H1 (cell line): ENCODE results near the gene C3orf18. TPM values are rescaled to one million over a fixed set of nuclear protein-coding genes. Genes with fewer than 3 reads are reported as not detected.

Source experiments
- CTCF ChIA-PET: fragments of 300-600 bp; sonication (Branson Sonifier 250); formaldehyde crosslinking; loops from one replicate; lab custom pipeline; 2021; ENCODE audit not compliant: partially characterized antibody; lab: Charles Lee
- POLR2A ChIA-PET: fragments of 300-600 bp; sonication (Branson Sonifier 250); formaldehyde crosslinking; loops from one replicate; lab custom pipeline; 2021; ENCODE audit warnings: inconsistent platforms; ENCODE audit not compliant: partially characterized antibody; lab: Charles Lee
- DNase-seq, 2 experiments: peaks; one replicate each; pipeline versions ENCODE4 v3.0.0 to v3.0.0-alpha.2; 2010 to 2022; ENCODE audit warnings: low spot score in 2 of 2, low read depth in 1 of 2, mixed read lengths in 1 of 2
- FAIRE-seq: peaks from 2 replicates; lab custom pipeline; 2011; peaks lifted over from hg19 to GRCh38; lab: Jason Lieb, UNC
- H2AFZ ChIP-seq: 2 replicates; pipeline ENCODE4 v1.8.1; 2012; ENCODE audit warnings: low read length, inconsistent platforms
- H2AK5ac ChIP-seq: 2 replicates; pipeline ENCODE4 v1.6.1; 2013; ENCODE audit warnings: low read depth, low read length
- H2BK120ac ChIP-seq: replicated peaks from 2 replicates; pipeline ENCODE3; 2013; ENCODE audit warnings: low read depth, low read length, inconsistent platforms
- H2BK12ac ChIP-seq: 2 replicates; pipeline ENCODE4 v1.6.1; 2013; ENCODE audit warnings: low read depth, low read length
- H2BK15ac ChIP-seq: 2 replicates; pipeline ENCODE4 v1.6.1; 2013; ENCODE audit warnings: low read length
- H2BK20ac ChIP-seq: 2 replicates; pipeline ENCODE4 v1.6.1; 2013; ENCODE audit warnings: low read length
- H2BK5ac ChIP-seq: 2 replicates; pipeline ENCODE4 v1.6.1; 2013; ENCODE audit warnings: low read depth, low read length
- H3K14ac ChIP-seq: 2 replicates; pipeline ENCODE4 v1.6.1; 2013; ENCODE audit warnings: inconsistent platforms; ENCODE audit not compliant: insufficient read length
- H3K18ac ChIP-seq: 2 replicates; pipeline ENCODE4 v1.6.1; 2013; ENCODE audit warnings: low read length; ENCODE audit errors: extremely low read depth
- H3K23ac ChIP-seq: 2 replicates; pipeline ENCODE4 v1.6.1; 2013; ENCODE audit warnings: inconsistent platforms; ENCODE audit not compliant: insufficient read length
- H3K23me2 ChIP-seq: 2 replicates; pipeline ENCODE4 v1.6.1; 2013; ENCODE audit warnings: low read depth, low read length
- H3K27ac ChIP-seq: 2 replicates; pipeline ENCODE4 v1.6.1; 2011; ENCODE audit warnings: low read depth, low read length, inconsistent platforms
- H3K27me3 ChIP-seq, 4 experiments: replicated peaks in 1 of 4; 1 replicate in 1 of 4; 2 replicates in 3 of 4; pipeline versions ENCODE4 v1.6.1 to v1.8.1; 2011 to 2013; ENCODE audit warnings: low read length in 3 of 4, mild to moderate bottlenecking in 3 of 4, inconsistent platforms in 2 of 4, mixed read lengths in 2 of 4, moderate library complexity in 1 of 4; ENCODE audit not compliant: control insufficient read depth in 3 of 4, insufficient read depth in 3 of 4; ENCODE audit errors: extremely low read depth in 1 of 4
- H3K36me3 ChIP-seq, 4 experiments: 2 replicates each; pipeline versions ENCODE4 v1.6.1 to v1.8.1; 2011 to 2013; ENCODE audit warnings: mild to moderate bottlenecking in 4 of 4, low read length in 3 of 4, moderate library complexity in 2 of 4, control low read depth in 1 of 4, inconsistent platforms in 1 of 4; ENCODE audit not compliant: insufficient read depth in 4 of 4, control insufficient read depth in 2 of 4
- H3K4ac ChIP-seq: replicated peaks from 2 replicates; pipeline ENCODE3; 2013; ENCODE audit warnings: low read length, low read depth, mixed read lengths, inconsistent platforms; ENCODE audit not compliant: insufficient read length
- H3K4me1 ChIP-seq, 4 experiments: replicated peaks in 1 of 4; 1 replicate in 1 of 4; 2 replicates in 3 of 4; pipeline versions ENCODE4 v1.6.1 to v1.8.1; 2011 to 2013; ENCODE audit warnings: low read length in 3 of 4, inconsistent platforms in 2 of 4, mixed read lengths in 1 of 4; ENCODE audit not compliant: insufficient read depth in 4 of 4, control insufficient read depth in 3 of 4
- H3K4me2 ChIP-seq, 2 experiments: 2 replicates each; pipeline versions ENCODE4 v1.6.1 to v1.8.1; 2011 to 2013; ENCODE audit warnings: low read depth in 2 of 2, low read length in 2 of 2, control low read depth in 1 of 2, inconsistent platforms in 1 of 2, mild to moderate bottlenecking in 1 of 2; ENCODE audit not compliant: insufficient read depth in 1 of 2
- H3K4me3 ChIP-seq, 4 experiments: fragments of 200-600, 300-600 bp in 1 of 4; sonication (generic), shearing (Covaris generic), sonication (Bioruptor Twin) in 1 of 4; 2 replicates each; pipeline versions ENCODE4 v1.5.1 to v1.8.1; 2011 to 2016; ENCODE audit warnings: low read length in 4 of 4, low read depth in 3 of 4, control low read depth in 2 of 4, inconsistent platforms in 2 of 4, mild to moderate bottlenecking in 2 of 4, mixed read lengths in 1 of 4, moderate library complexity in 1 of 4; ENCODE audit not compliant: insufficient read depth in 2 of 4; ENCODE audit errors: extremely low read depth in 1 of 4
- H3K56ac ChIP-seq: replicated peaks from 2 replicates; pipeline ENCODE3; 2013; ENCODE audit warnings: low read depth, mild to moderate bottlenecking, mixed read lengths, low read length, inconsistent platforms; ENCODE audit not compliant: insufficient read length
- H3K79me1 ChIP-seq: 2 replicates; pipeline ENCODE4 v1.6.1; 2013; ENCODE audit warnings: low read depth, low read length, control low read depth
- H3K79me2 ChIP-seq, 2 experiments: 2 replicates each; pipeline versions ENCODE4 v1.6.1 to v1.8.1; 2012 to 2013; ENCODE audit warnings: low read length in 2 of 2, mild to moderate bottlenecking in 2 of 2, inconsistent platforms in 1 of 2; ENCODE audit not compliant: insufficient read depth in 2 of 2, control insufficient read depth in 1 of 2
- H3K9ac ChIP-seq, 4 experiments: replicated peaks in 1 of 4; 1 replicate in 1 of 4; 2 replicates in 3 of 4; pipeline versions ENCODE4 v1.6.1 to v1.8.1; 2011 to 2013; ENCODE audit warnings: low read depth in 3 of 4, low read length in 3 of 4, control low read depth in 2 of 4, mild to moderate bottlenecking in 2 of 4, moderate library complexity in 2 of 4, inconsistent platforms in 1 of 4; ENCODE audit errors: extremely low read depth in 1 of 4
- H3K9me3 ChIP-seq, 2 experiments: 2 replicates each; pipeline versions ENCODE4 v1.6.1 to v1.8.1; 2012 to 2013; ENCODE audit warnings: mild to moderate bottlenecking in 2 of 2, moderate library complexity in 2 of 2, control low read depth in 1 of 2, inconsistent platforms in 1 of 2, low read depth in 1 of 2, low read length in 1 of 2, mixed read lengths in 1 of 2; ENCODE audit not compliant: insufficient read depth in 2 of 2
- H4K20me1 ChIP-seq, 2 experiments: replicated peaks in 1 of 2; 2 replicates each; pipeline versions ENCODE3 to v1.8.1; 2011 to 2013; ENCODE audit warnings: inconsistent platforms in 2 of 2, low read length in 2 of 2, mild to moderate bottlenecking in 1 of 2; ENCODE audit not compliant: insufficient read depth in 2 of 2, control insufficient read depth in 1 of 2
- H4K5ac ChIP-seq: 2 replicates; pipeline ENCODE4 v1.6.1; 2013; ENCODE audit warnings: low read length, low read depth, mixed read lengths, inconsistent platforms; ENCODE audit not compliant: insufficient read length
- H4K8ac ChIP-seq: 2 replicates; pipeline ENCODE4 v1.8.0; 2013; ENCODE audit warnings: mild to moderate bottlenecking, moderate library complexity, low read length, inconsistent platforms; ENCODE audit not compliant: insufficient read depth; ENCODE audit errors: extremely low read depth
- H4K91ac ChIP-seq: replicated peaks from 2 replicates; pipeline ENCODE3; 2013; ENCODE audit warnings: low read length, mixed read lengths, inconsistent platforms; ENCODE audit not compliant: insufficient read length
- HDAC2 ChIP-seq, 2 experiments: fragments of 300-600 bp in 1 of 2; sonication (generic) in 1 of 2; IDR thresholded peaks; 2 replicates each; pipeline ENCODE4 v1.6.1; 2011 to 2012; ENCODE audit warnings: low read depth in 2 of 2, low read length in 2 of 2, mild to moderate bottlenecking in 2 of 2, moderate library complexity in 2 of 2, borderline replicate concordance in 1 of 2, inconsistent platforms in 1 of 2
- WGBS, 2 experiments: shearing (Covaris generic) in 1 of 2; methylation state at CpG; one replicate each; pipeline versions ENCODE4 v1.1.6 to v1.1.7; 2013 to 2015; ENCODE audit warnings: low lambda C conversion rate in 2 of 2, mixed read lengths in 2 of 2, inconsistent platforms in 1 of 2, low coverage in 1 of 2, missing lambda C conversion rate in 1 of 2; ENCODE audit not compliant: insufficient replicate concordance in 2 of 2, insufficient coverage in 1 of 2, insufficient read length in 1 of 2; ENCODE audit errors: extremely low coverage in 1 of 2, missing lambda C conversion rate in 1 of 2; 5-methylcytosine and 5-hydroxymethylcytosine counted together
- polyA plus RNA-seq, 7 experiments: library from polyadenylated mRNA; depleted of rRNA in 3 of 7; stranded (reverse) in 5 of 7; unstranded in 2 of 7; fragments of >200 nt in 5 of 7; fragments of 200-250 nt in 2 of 7; gene quantifications; 1 replicate in 5 of 7; 2 replicates in 1 of 7; 4 replicates in 1 of 7; pipeline versions ENCODE4 v1.2.1 to v1.2.3, GENCODE V29; 2011 to 2013; ENCODE audit warnings: missing spikeins in 2 of 7, mixed read lengths in 2 of 7
- total RNA-seq: library from RNA; stranded (reverse); fragmentation: NEBNext Ultra II Directional; extraction: Animal tissue kit (Norgen Biotek cat#: 25700); gene quantifications from 2 replicates; pipeline ENCODE4 v1.2.1, GENCODE V29; 2021

C3orf18 gene
- total and polyA plus RNA-seq, 2 of the 8 experiments (the other 6 are each of a cell fraction or from before 2014, with no cell fraction given): 7.5 to 15.0 TPM

- H3K56ac ChIP-seq: no peak overlapping the region
- no peaks in the 10 kb centered on the region for H4K20me1 ChIP-seq
- FAIRE-seq: no peak
- H3K79me2 ChIP-seq: no peaks in the 10 kb centered on the region
- no peak overlapping the region for H2BK15ac ChIP-seq
- TF ChIP-seq HDAC2 (IDR thresholded peaks at IDR 0.05; ENCODE audit: borderline replicate concordance in 1 of 2, low read depth in 2 of 2, low read length in 2 of 2): no peak
- TF ChIP-seq, all 59 proteins: peak for 0
- H3K9ac ChIP-seq: no peak overlapping the region
- H2BK12ac ChIP-seq: no peak overlapping the region
- no peak overlapping the region for H4K91ac ChIP-seq
- H3K23me2 ChIP-seq: peaks cover 6% of the 10 kb centered on the region; the same call in 1 of the 2 replicates
- no peaks in the 10 kb centered on the region; a peak in 1 of 7 replicates for H3K4me1 ChIP-seq
- H3K79me1 ChIP-seq: no peaks in the 10 kb centered on the region; the same call in 1 of the 2 replicates
- H4K8ac ChIP-seq: no peak overlapping the region
- no peak overlapping the region for H2BK5ac ChIP-seq
- ChIA-PET CTCF (interaction anchor here (0.9 to 46.5 kb wide), 6 partner anchors 7 to 138 kb away, joined by 3 to 863 read pairs (median 54); partner anchors contain the start of genes CISH and MAPKAPK3), POLR2A (interaction anchor here (0.9 to 1.8 kb wide), 4 partner anchors 7 to 79 kb away, joined by 3 to 6 read pairs (median 3); no protein-coding TSS in a partner anchor)
- H2BK120ac ChIP-seq: no peak overlapping the region
- H3K23ac ChIP-seq: no peak overlapping the region
- no peak overlapping the region for H3K4ac ChIP-seq
- no peak overlapping the region for H3K14ac ChIP-seq
- DNase-seq: no peak
- no peak overlapping the region for H2BK20ac ChIP-seq
- no peak overlapping the region for H3K4me2 ChIP-seq
- no peaks in the 10 kb centered on the region for H3K27me3 ChIP-seq
- 85% methylated on average over 8 of the region's 8 CpGs; no CpG with 5 or more reads in 1 of the 2 experiments for WGBS, 2 experiments
- H3K9me3 ChIP-seq: no peaks in the 10 kb centered on the region
- no peaks in the 10 kb centered on the region; a peak in 1 of 8 replicates for H3K36me3 ChIP-seq
- H3K27ac ChIP-seq: no peak overlapping the region
- H4K5ac ChIP-seq: no peak overlapping the region
- H2AFZ ChIP-seq: no peak overlapping the region
- no peak overlapping the region for H2AK5ac ChIP-seq
- no peak overlapping the region for H3K4me3 ChIP-seq
- no peak overlapping the region for H3K18ac ChIP-seq
Measured at GRCh38 chr3:50573566-50574443, 6.3 kb upstream of the C3orf18 start.
